HEK293 (cell line): Measurements from ENCODE around the gene C19orf25.

Experiments
- BCL11B ChIP-seq: fragments of 450-650 bp; formaldehyde crosslinking; IDR thresholded peaks from 2 replicates; pipeline ENCODE4 v1.5.1; 2016; ENCODE audit warnings: low read depth, missing biosample characterization, missing genetic modification characterization
- KLF1 ChIP-seq: fragments of 450-650 bp; formaldehyde crosslinking; IDR thresholded peaks from 2 replicates; pipeline ENCODE4 v1.5.1; 2016; ENCODE audit warnings: missing biosample characterization, missing genetic modification characterization
- KLF16 ChIP-seq: fragments of 450-650 bp; formaldehyde crosslinking; IDR thresholded peaks from 2 replicates; pipeline ENCODE4 v1.5.1; 2017; ENCODE audit warnings: missing biosample characterization, missing genetic modification characterization
- PRDM4 ChIP-seq: fragments of 450-650 bp; formaldehyde crosslinking; IDR thresholded peaks from 2 replicates; pipeline ENCODE4 v1.5.1; 2017; ENCODE audit warnings: missing biosample characterization, missing genetic modification characterization
- SETDB1 ChIP-seq: IDR thresholded peaks from one replicate; pipeline ENCODE4 v1.6.1; 2017; ENCODE audit warnings: mild to moderate bottlenecking, low read length, moderate library complexity, mixed read lengths; ENCODE audit not compliant: insufficient read length
- SP7 ChIP-seq: fragments of 450-650 bp; formaldehyde crosslinking; IDR thresholded peaks from 2 replicates; pipeline ENCODE4 v1.5.1; 2016; ENCODE audit warnings: missing biosample characterization, missing genetic modification characterization
- ZBTB44 ChIP-seq: fragments of 450-650 bp; IDR thresholded peaks from 2 replicates; pipeline ENCODE4 v1.5.1; 2018; ENCODE audit warnings: missing biosample characterization, mild to moderate bottlenecking, missing genetic modification characterization
- ZFHX2 ChIP-seq: fragments of 450-650 bp; formaldehyde crosslinking; conservative IDR thresholded peaks from 2 replicates; pipeline ENCODE4 v1.5.1; 2016; ENCODE audit warnings: missing biosample characterization, missing genetic modification characterization
- ZIC2 ChIP-seq: fragments of 450-650 bp; formaldehyde crosslinking; IDR thresholded peaks from 2 replicates; pipeline ENCODE4 v1.5.1; 2016; ENCODE audit warnings: missing biosample characterization, missing genetic modification characterization
- ZNF114 ChIP-seq: fragments of 450-650 bp; formaldehyde crosslinking; IDR thresholded peaks from 2 replicates; pipeline ENCODE4 v1.5.0; 2017; ENCODE audit warnings: missing biosample characterization, missing genetic modification characterization
- ZNF157 ChIP-seq: fragments of 450-650 bp; formaldehyde crosslinking; IDR thresholded peaks from 2 replicates; pipeline ENCODE4 v1.5.1; 2016; ENCODE audit warnings: missing biosample characterization, missing genetic modification characterization
- ZNF18 ChIP-seq: fragments of 450-650 bp; formaldehyde crosslinking; IDR thresholded peaks from 2 replicates; pipeline ENCODE4 v1.5.1; 2016; ENCODE audit warnings: missing biosample characterization, missing genetic modification characterization
- ZNF184 ChIP-seq: fragments of 450-650 bp; IDR thresholded peaks from 2 replicates; pipeline ENCODE4 v1.5.1; 2018; ENCODE audit warnings: missing biosample characterization, mild to moderate bottlenecking, missing genetic modification characterization
- ZNF221 ChIP-seq: fragments of 450-650 bp; formaldehyde crosslinking; IDR thresholded peaks from 2 replicates; pipeline ENCODE4 v1.5.1; 2017; ENCODE audit warnings: missing biosample characterization, missing genetic modification characterization, borderline replicate concordance
- ZNF239 ChIP-seq: fragments of 450-650 bp; formaldehyde crosslinking; IDR thresholded peaks from 2 replicates; pipeline ENCODE4 v1.5.1; 2016; ENCODE audit warnings: missing biosample characterization, missing genetic modification characterization
- ZNF26 ChIP-seq: fragments of 450-650 bp; formaldehyde crosslinking; IDR thresholded peaks from 2 replicates; pipeline ENCODE4 v1.5.1; 2016; ENCODE audit warnings: missing biosample characterization, missing genetic modification characterization
- ZNF302 ChIP-seq: fragments of 450-650 bp; formaldehyde crosslinking; IDR thresholded peaks from 2 replicates; pipeline ENCODE4 v1.5.1; 2016; ENCODE audit warnings: missing biosample characterization, missing genetic modification characterization, low read depth
- ZNF426 ChIP-seq: fragments of 450-650 bp; formaldehyde crosslinking; IDR thresholded peaks from 2 replicates; pipeline ENCODE4 v1.5.1; 2017; ENCODE audit warnings: missing biosample characterization, missing genetic modification characterization, mild to moderate bottlenecking, inconsistent platforms, moderate library complexity
- ZNF473 ChIP-seq: fragments of 450-650 bp; formaldehyde crosslinking; IDR thresholded peaks from 2 replicates; pipeline ENCODE4 v1.5.1; 2017; ENCODE audit warnings: missing biosample characterization, missing genetic modification characterization
- ZNF488 ChIP-seq: fragments of 450-650 bp; formaldehyde crosslinking; IDR thresholded peaks from 2 replicates; pipeline ENCODE4 v1.5.1; 2016; ENCODE audit warnings: missing biosample characterization, missing genetic modification characterization
- ZNF529 ChIP-seq: fragments of 450-650 bp; formaldehyde crosslinking; IDR thresholded peaks from 2 replicates; pipeline ENCODE4 v1.5.1; 2017; ENCODE audit warnings: missing genetic modification characterization, missing biosample characterization; ENCODE audit not compliant: insufficient replicate concordance
- ZNF600 ChIP-seq: fragments of 450-650 bp; formaldehyde crosslinking; IDR thresholded peaks from 2 replicates; pipeline ENCODE4 v1.5.1; 2016; ENCODE audit warnings: missing biosample characterization, missing genetic modification characterization
- ZNF626 ChIP-seq: fragments of 450-650 bp; sonication (Bioruptor Pico); formaldehyde crosslinking; IDR thresholded peaks from 2 replicates; pipeline ENCODE4 v1.5.1; 2018; ENCODE audit warnings: missing biosample characterization, missing genetic modification characterization, inconsistent platforms
- ZNF645 ChIP-seq: fragments of 450-650 bp; formaldehyde crosslinking; IDR thresholded peaks from 2 replicates; pipeline ENCODE4; 2016; ENCODE audit warnings: missing biosample characterization, missing genetic modification characterization
- ZNF658 ChIP-seq: fragments of 450-650 bp; formaldehyde crosslinking; IDR thresholded peaks from 2 replicates; pipeline ENCODE4; 2016; ENCODE audit warnings: missing biosample characterization, missing genetic modification characterization
- ZNF660 ChIP-seq: fragments of 450-650 bp; IDR thresholded peaks from 2 replicates; pipeline ENCODE4 v1.5.1; 2018; ENCODE audit warnings: missing biosample characterization, mild to moderate bottlenecking, missing genetic modification characterization
- ZSCAN18 ChIP-seq: fragments of 450-650 bp; formaldehyde crosslinking; IDR thresholded peaks from 2 replicates; pipeline ENCODE4 v1.5.1; 2016; ENCODE audit warnings: missing biosample characterization, missing genetic modification characterization
- TF ChIP-seq, protein P1 (sequence below): fragments of 450-650 bp; formaldehyde crosslinking; IDR thresholded peaks from 2 replicates; pipeline ENCODE4 v1.5.1; 2016; ENCODE audit warnings: missing biosample characterization, missing genetic modification characterization

Gene C19orf25

DNA sequence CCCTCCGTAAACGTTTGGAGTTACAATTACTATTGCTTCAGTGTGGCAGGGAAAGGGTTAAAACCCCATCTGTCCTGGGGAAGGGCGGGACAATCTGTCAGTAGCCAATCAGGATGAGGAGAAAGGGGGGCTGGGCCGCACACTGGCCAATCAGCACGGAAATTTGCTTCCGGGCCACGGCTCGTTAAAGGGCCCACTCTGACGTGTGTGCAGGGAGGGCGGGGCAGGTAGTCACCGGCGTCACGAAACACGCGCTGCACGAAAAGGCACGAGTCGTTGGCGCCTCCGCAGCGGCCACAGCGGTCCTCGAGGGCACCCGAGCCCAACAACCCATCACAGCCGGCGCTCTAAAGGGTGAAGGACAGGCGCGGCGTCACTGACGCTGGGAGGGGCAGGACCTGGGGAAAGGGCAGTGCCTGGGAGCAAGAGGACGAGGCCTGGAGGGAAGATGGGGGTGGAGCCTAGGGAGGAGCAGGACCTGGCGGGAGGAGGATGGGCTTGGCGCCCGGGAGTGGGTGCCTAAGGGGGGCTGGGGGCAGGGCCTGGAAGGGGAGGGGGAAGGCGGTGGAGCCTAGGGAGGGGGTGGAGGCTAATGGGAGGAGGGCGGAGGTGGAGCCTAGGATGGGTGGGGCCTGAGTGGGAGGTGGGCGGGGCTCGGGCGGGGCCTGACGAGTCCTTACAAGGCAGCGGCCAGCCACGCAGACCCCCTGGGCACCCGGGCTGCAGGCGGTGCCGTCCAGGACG is 28.9 kb upstream of the C19orf25 start (continued):
- no peak for TF ChIP-seq ZNF239 (tag by site-specific recombination)
- no peak for TF ChIP-seq ZNF18 (tag by site-specific recombination)
- no peak for TF ChIP-seq PRDM4 (tag by site-specific recombination)
- no peak for TF ChIP-seq ZNF626 (tag by site-specific recombination)
- TF ChIP-seq KLF16 (tag by site-specific recombination), result peak; percentile 74
- TF ChIP-seq ZNF221 (tag by site-specific recombination), result no peak
- TF ChIP-seq ZNF660 (tag by site-specific recombination), result no peak
- no peak for TF ChIP-seq ZNF426 (tag by site-specific recombination)
- no peak for TF ChIP-seq ZNF157 (tag by site-specific recombination)
- TF ChIP-seq ZNF658 (tag by site-specific recombination), result no peak
- no peak for TF ChIP-seq ZBTB44 (tag by site-specific recombination)
- TF ChIP-seq ZNF529, result no peak
- TF ChIP-seq ZIC2, result peak; percentile 30; the same call in 1 of the 2 replicates
- TF ChIP-seq SP7 (tag by site-specific recombination), result no peak; the same call in none of the 2 replicates
- no peak for TF ChIP-seq ZNF184 (tag by site-specific recombination)
- 0 out of 2 replicates have a peak, but pooled peaks have one; percentile 15 for TF ChIP-seq BCL11B (tag by site-specific recombination)
- TF ChIP-seq ZFHX2, result peak; percentile 32; the same call in 1 of the 2 replicates
- no peak for TF ChIP-seq ZNF114 (tag by site-specific recombination)
- TF ChIP-seq, protein P1, sequence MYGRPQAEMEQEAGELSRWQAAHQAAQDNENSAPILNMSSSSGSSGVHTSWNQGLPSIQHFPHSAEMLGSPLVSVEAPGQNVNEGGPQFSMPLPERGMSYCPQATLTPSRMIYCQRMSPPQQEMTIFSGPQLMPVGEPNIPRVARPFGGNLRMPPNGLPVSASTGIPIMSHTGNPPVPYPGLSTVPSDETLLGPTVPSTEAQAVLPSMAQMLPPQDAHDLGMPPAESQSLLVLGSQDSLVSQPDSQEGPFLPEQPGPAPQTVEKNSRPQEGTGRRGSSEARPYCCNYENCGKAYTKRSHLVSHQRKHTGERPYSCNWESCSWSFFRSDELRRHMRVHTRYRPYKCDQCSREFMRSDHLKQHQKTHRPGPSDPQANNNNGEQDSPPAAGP (tag by site-specific recombination), result 0 out of 2 replicates have a peak, but pooled peaks have one; percentile 52
- peak; percentile 66 for TF ChIP-seq KLF1 (tag by site-specific recombination)
- peak; percentile 81 for TF ChIP-seq ZNF600
- no peak for TF ChIP-seq ZNF473 (tag by site-specific recombination)
- no peak for TF ChIP-seq SETDB1
- no peak for TF ChIP-seq ZNF26
- TF ChIP-seq ZNF302, result no peak
- TF ChIP-seq ZSCAN18, result no peak
- no peak for TF ChIP-seq ZNF645 (tag by site-specific recombination)
- no peak for TF ChIP-seq ZNF488 (tag by site-specific recombination)
